LNCaP clone FGC (cell line): Measurements from ENCODE around the gene VPREB1.
"Not testable (repeated sequence)": the region's sequence is repeated elsewhere in the genome, so short reads cannot be mapped to it uniquely, and the experiment has no call there.

ENCODE experiments used
- DNase-seq: peaks from one replicate; pipeline ENCODE4 v3.0.0-alpha.2; 2011; ENCODE audit warnings: low read depth
- H3K4me3 ChIP-seq: 2 replicates; pipeline ENCODE4 v1.5.1; 2011; ENCODE audit warnings: mild to moderate bottlenecking, low read depth, low read length, control low read depth

The VPREB1 gene

GRCh38 chr22:22293436-22293835, 48.9 kb downstream of the VPREB1 start:
- not testable (repeated sequence) for DNase-seq, H3K4me3 ChIP-seq

GRCh38 chr22:22294641-22295040, 50.1 kb downstream of the VPREB1 start:
- DNase-seq, H3K4me3 ChIP-seq: not testable (repeated sequence)
